Esophagus squamous epithelium (tissue), 5 donors: ENCODE measurements around the gene FBLN7. TPM values are rescaled to one million over a fixed set of nuclear protein-coding genes. Genes with fewer than 3 reads are reported as not detected.

Experiments
- DNase-seq: peaks from one replicate; lab custom pipeline; 2025; lab: John Stamatoyannopoulos, UW
- H3K27ac ChIP-seq, 4 donors: fragments of 200-600 bp; sonication (generic); one replicate each; pipeline ENCODE4 v1.5.1; 2016 to 2019; ENCODE audit warnings: mild to moderate bottlenecking in 1 of 4
- H3K27me3 ChIP-seq, 4 donors: fragments of 200-600 bp; sonication (generic); 1 replicate in 3 of 4; 2 replicates in 1 of 4; pipeline versions ENCODE4 v1.5.1 to v1.6.0; 2017 to 2021; ENCODE audit warnings: antibody characterized with exemption in 1 of 4
- H3K36me3 ChIP-seq, 3 donors: fragments of 200-600 bp; sonication (generic); one replicate each; pipeline ENCODE4 v1.5.1; 2016 to 2019
- H3K4me1 ChIP-seq, 3 donors: fragments of 200-600 bp; sonication (generic); one replicate each; pipeline ENCODE4 v1.5.1; 2017 to 2019
- H3K4me3 ChIP-seq, 4 donors: fragments of 200-600 bp; sonication (generic); 1 replicate in 3 of 4; 2 replicates in 1 of 4; pipeline ENCODE4 v1.5.1; 2016 to 2019; ENCODE audit warnings: mild to moderate bottlenecking in 2 of 4, moderate library complexity in 1 of 4
- H3K9me3 ChIP-seq, 3 donors: fragments of 200-600 bp; sonication (generic); one replicate each; pipeline ENCODE4 v1.5.1; 2016 to 2019
- CTCF ChIP-seq, 6 experiments: fragments of 450-650 bp in 4 of 6; fragments of 200-600 bp in 2 of 6; sonication (generic) in 2 of 6; IDR thresholded peaks; one replicate each; pipeline ENCODE4 v1.5.1; 2016 to 2019; ENCODE audit warnings: antibody characterized with exemption in 6 of 6, mild to moderate bottlenecking in 4 of 6, moderate library complexity in 4 of 6
- POLR2A ChIP-seq, 4 donors: fragments of 450-650 bp; IDR thresholded peaks; one replicate each; pipeline ENCODE4 v1.6.1; 2017; ENCODE audit warnings: antibody characterized with exemption in 4 of 4, mild to moderate bottlenecking in 4 of 4, moderate library complexity in 3 of 4
- WGBS, 2 donors: methylation state at CpG; one replicate each; pipeline ENCODE4 v1.1.5; 2018; 5-methylcytosine and 5-hydroxymethylcytosine counted together
- intact Hi-C: fragments of 100-400 bp; cut with DNase I; formaldehyde crosslinking; loops from one replicate; pipeline ENCODE4 v1.15.0; 2022
- total RNA-seq, 4 donors: library from RNA; depleted of rRNA; stranded (reverse); fragments of >200 nt; gene quantifications; one replicate each; pipeline ENCODE4 v1.1.0, GENCODE V29; 2016
- donor health status: DM: yes; HTN: yes; CAD: no.

Gene FBLN7
- total RNA-seq, 4 donors from 2014 or later: 1.1 to 2.9 (median 2.5) TPM; not detected in 1

- TF ChIP-seq POLR2A (IDR thresholded peaks at IDR 0.05) (no peak), CTCF (IDR thresholded peaks at IDR 0.05) (no peak)
- no peak for DNase-seq
- 80 to 88% methylated on average over 4 of the region's 4 CpGs for WGBS, 2 donors
- no peak overlapping the region for H3K27ac ChIP-seq
- no peaks in the 10 kb centered on the region for H3K9me3 ChIP-seq
- no peaks in the 10 kb centered on the region for H3K27me3 ChIP-seq
- peaks cover 0 to 49% (median 0%) of the 10 kb centered on the region in 3 donors for H3K36me3 ChIP-seq
- no peak overlapping the region for H3K4me3 ChIP-seq
- intact Hi-C loops: no loop called here
- H3K4me1 ChIP-seq: no peaks in the 10 kb centered on the region
Measured at GRCh38 chr2:112118148-112118547, 20.0 kb upstream of the FBLN7 start.

GRCh38 chr2:112121682-112122254 is 16.4 kb upstream of the FBLN7 start:
- Histone ChIP-seq H3K9me3 (no peaks in the 10 kb centered on the region), H3K27ac (no peak overlapping the region), H3K27me3 (no peaks in the 10 kb centered on the region), H3K4me1 (no peaks in the 10 kb centered on the region), H3K36me3 (peaks cover 0 to 39% (median 0%) of the 10 kb centered on the region in 3 donors), H3K4me3 (no peak overlapping the region)
- intact Hi-C loops: no loop called here
- no peak for DNase-seq
- TF ChIP-seq CTCF (IDR thresholded peaks at IDR 0.05) (peak; percentile 35 to 69 (median 50)), POLR2A (IDR thresholded peaks at IDR 0.05) (no peak)

- 68 to 82% methylated on average over 1 of the region's 1 CpG for WGBS, 2 donors
- Histone ChIP-seq H3K4me1 (no peaks in the 10 kb centered on the region), H3K36me3 (peaks cover 0 to under 1% (median 0%) of the 10 kb centered on the region in 3 donors), H3K4me3 (no peak overlapping the region), H3K27me3 (no peaks in the 10 kb centered on the region), H3K27ac (no peak overlapping the region), H3K9me3 (no peaks in the 10 kb centered on the region)
- TF ChIP-seq POLR2A (IDR thresholded peaks at IDR 0.05) (no peak), CTCF (IDR thresholded peaks at IDR 0.05) (no peak)
- no peak for DNase-seq
- intact Hi-C loops: no loop called here
Measured at GRCh38 chr2:112129060-112129459, 9.1 kb upstream of the FBLN7 start.

- Histone ChIP-seq H3K27ac (no peak overlapping the region), H3K4me1 (peaks cover 4 to 13% (median 7%) of the 10 kb centered on the region in 3 donors), H3K4me3 (no peak overlapping the region), H3K36me3 (no peaks in the 10 kb centered on the region), H3K9me3 (no peaks in the 10 kb centered on the region), H3K27me3 (peaks cover 0 to 6% (median 0%) of the 10 kb centered on the region in 4 donors)
- DNase-seq: no peak
- TF ChIP-seq POLR2A (IDR thresholded peaks at IDR 0.05) (no peak), CTCF (IDR thresholded peaks at IDR 0.05) (no peak)
- intact Hi-C loops: no loop called here
Measured at GRCh38 chr2:112133344-112133743, 4.8 kb upstream of the FBLN7 start.

GRCh38 chr2:112134120-112134519 is 4.1 kb upstream of the FBLN7 start:
- intact Hi-C loops: no loop called here
- Histone ChIP-seq H3K9me3 (no peaks in the 10 kb centered on the region), H3K36me3 (no peaks in the 10 kb centered on the region), H3K27ac (no peak overlapping the region), H3K4me3 (no peak overlapping the region), H3K27me3 (peaks cover 0 to 8% (median 0%) of the 10 kb centered on the region in 4 donors), H3K4me1 (peaks cover 4 to 13% (median 7%) of the 10 kb centered on the region in 3 donors)
- DNase-seq: no peak
- WGBS, 2 donors: 80 to 85% methylated on average over 1 to 4 of the region's 4 CpGs
- TF ChIP-seq CTCF (IDR thresholded peaks at IDR 0.05) (no peak), POLR2A (IDR thresholded peaks at IDR 0.05) (no peak)
